GM15510 (cell line): ENCODE results near the gene SH3PXD2B.

Experiments
- POLR2A ChIP-seq: IDR thresholded peaks from 3 replicates; pipeline ENCODE4 v1.6.1; 2011; ENCODE audit warnings: borderline replicate concordance; ENCODE audit not compliant: insufficient read length; ENCODE audit errors: extremely low read depth

Gene SH3PXD2B

DNA sequence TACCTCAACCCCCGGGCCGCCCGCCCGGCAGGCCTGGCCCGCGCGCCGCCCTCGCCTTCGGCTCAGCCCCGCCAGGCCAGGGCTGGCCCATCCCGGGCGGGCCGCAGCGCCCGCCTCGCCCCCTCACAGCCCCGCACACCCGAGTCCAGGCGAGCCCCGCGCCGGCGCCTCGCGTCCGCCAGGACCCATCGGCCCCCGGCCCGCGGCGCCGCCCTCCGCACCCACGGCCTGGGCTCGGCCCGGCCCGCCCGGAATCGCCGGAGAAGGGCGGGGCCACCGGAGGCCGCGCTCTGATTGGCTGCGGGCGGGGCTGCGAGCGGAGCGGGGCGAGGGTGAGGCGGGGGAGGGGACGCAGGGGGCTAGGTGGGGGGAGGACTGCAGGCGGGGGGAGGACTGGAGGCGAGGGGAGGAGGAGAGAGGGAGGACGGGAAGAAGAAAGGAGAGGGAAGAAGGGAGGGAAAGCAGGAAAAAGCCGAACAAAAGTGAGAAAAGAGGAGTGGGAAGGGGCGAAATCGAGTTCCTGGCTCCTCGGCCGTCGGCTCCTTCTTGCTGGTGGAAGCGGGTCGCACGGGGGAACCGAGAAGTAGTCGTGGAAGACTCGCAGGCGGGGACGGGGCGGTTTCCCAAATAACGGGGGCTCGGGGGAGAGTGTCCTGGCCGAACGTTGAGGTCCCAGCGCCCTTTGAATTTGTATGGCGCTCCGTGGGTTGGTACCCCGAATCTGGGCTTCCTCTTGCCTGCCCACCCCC, 170.3 kb downstream of the SH3PXD2B start:
- TF ChIP-seq POLR2A, result peak; percentile 84

DNA sequence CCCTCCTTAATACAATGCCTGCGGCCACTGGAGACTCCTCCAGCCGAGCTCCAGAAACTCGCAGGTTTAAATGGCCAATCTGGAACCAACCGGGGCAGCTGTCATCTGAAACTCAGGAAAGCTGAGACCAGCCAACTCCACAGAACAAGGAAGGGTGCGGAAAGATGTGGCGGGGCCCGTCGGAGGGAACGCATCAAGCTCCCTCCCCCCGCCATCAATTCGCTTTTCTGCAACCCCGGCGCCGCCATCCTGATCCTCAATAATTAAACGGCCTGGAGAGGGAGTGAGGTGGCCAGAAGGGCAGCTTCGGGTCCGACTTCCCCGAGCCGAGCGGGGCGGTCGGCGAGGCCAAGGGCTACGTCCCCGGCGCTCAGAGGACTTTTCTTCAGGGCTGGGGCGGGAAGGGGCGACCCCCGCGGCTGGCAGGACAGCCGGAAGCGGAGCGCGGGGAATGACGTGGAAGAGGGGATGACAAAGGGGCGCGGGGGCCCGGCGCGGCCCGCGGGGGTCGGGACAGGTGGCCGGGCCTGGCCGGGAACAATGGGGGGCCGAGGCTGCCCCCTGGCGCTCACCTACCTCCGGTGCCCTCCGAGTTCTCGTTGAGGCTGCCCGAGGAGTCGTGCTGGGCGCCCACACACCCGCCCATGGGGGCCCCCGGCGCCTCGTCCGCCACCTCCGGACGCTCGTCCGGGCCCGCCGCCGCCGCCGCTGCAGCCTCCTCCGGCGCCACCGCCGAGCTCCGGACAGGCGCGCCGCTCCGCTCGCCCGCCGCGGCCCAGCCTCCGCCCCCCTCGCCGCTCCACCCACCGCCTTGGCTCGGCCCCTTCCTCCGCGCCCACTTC, 171.1 kb downstream of the SH3PXD2B start, which contains the start of gene UBTD2:
Gene UBTD2 (minus strand): TSS at position 745 of the 842 bp plus-strand sequence. CDS start 99 bp downstream, at position 646.
- TF ChIP-seq POLR2A, result no peak

DNA sequence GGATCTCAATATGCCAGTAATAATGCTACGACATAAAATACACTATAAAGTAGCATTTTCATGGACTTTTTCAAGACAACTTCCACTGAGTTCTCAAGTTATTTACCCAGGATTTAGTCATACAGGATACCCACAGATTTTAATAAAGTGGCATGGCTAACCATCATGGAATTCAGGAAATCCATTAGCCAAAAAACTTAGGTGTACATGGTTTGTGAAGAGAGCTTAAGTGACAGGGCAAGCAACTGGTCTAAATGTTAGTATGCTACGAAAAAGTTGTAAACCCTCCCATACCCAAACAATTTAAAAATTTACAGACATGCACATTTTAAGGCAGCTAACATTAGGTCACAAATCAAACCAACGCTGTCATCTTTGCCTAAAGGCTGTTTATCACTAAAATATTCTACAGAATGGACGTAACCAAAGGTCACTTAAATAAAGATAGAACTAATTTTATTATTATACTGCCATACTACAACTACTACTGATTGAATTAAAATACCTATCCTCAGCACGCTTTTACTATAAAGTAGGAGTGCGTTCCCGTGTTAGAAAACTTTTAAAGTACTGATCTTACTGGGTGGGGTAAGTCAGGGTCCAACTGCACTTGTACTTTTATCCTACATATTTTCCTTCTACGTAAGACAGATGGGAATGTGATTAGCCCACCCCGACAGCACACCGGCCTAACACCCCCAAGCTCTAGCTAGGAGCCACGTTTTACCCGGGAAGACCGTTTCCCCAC, 171.9 kb downstream of the SH3PXD2B start:
- TF ChIP-seq POLR2A, result no peak

DNA sequence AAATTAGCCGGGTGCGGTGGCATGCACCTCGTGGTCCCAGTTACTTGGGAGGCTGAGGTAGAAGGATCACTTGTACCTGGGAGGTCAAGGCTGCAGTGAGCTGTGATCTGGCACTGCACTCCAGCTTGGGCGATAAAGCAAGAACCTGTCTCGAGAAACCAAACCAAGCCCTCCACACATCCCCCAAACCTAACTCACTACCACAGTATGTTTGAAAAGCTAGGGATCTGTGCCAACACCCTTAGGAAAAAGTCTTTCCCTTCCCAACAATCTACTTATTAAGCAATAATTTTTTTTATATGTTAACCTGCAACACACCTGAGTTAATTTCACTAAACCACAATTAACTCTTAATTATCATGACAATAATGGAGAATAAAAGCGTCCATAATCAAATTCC, 173.0 kb downstream of the SH3PXD2B start:
- TF ChIP-seq POLR2A, result no peak

DNA sequence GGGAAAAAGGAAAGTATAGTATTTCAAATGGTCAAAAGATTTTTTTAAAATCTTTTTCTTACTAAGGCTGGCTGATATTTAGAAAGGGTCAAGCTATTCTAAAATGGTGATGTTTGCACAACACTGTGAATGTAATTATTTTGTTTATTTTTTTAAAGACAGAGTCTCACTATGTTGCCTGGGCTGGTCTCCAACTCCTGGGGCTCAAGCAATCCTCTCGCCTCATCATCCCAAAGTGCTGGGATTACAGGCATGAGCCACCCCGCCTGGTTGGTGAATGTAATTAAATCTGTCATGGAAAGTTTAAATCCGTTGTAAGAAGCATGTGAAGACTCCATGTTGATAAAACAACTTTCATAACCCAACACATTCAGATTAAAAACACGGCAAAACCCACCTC, 173.4 kb downstream of the SH3PXD2B start:
- no peak for TF ChIP-seq POLR2A

DNA sequence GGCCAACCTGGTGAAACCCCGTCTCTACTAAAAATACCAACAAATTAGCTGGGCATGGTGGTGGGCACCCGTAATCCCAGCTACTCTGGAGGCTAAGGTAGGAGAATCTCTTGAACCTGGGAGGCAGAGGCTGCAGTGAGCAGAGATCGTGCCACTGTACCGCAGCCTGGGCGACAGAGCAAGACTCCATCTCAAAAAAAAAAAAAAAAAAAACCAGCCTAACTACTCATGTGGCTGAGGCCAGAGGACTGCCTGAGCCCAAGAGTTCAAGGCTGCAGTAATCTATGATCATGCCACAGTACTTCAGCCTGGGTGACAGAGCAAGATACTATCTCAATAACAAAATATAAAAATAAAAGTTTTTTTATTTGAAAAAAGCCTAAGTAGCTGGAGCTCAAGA, 174.0 kb downstream of the SH3PXD2B start:
- TF ChIP-seq POLR2A, result no peak

DNA sequence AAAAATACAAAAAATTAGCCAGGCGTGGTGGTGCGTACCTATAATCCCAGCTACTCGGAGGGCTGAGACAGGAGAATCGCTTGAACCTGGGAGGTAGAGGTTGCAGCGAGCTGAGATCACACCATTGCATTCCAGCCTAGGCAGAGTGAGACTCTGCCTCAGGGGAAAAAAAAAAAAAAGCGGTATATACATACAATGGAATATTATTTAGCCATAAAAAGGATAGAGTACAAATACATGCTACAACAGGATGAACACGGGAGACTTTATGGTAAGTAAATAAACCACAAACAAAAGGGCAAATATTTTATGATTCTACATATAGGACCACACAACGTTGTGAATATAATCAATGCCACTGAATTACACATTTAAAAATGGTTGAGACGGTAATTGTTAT, 176.0 kb downstream of the SH3PXD2B start:
- TF ChIP-seq POLR2A, result no peak

DNA sequence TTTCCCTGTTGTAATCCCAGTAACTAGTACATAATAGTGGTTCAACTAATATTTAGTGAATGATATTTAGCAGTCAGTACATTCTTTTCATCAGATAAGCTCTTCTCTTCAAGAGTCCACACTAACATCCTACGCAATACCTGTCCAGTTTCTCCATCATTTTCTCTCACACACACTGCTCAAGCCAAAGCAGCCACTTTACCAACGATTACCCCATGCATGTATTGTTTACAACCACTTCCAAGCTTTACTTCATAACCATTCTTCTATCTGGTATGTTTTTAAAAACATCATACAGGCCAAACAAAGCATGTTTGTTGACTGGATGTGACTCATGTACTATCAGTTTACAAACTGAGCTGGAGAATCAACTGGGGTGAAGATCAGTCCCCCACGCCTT, 178.1 kb downstream of the SH3PXD2B start:
- no peak for TF ChIP-seq POLR2A
